GM19452 (cell line): ENCODE results near the gene NPHS1.
"Not testable (repeated sequence)": the region's sequence is repeated elsewhere in the genome, so short reads cannot be mapped to it uniquely, and the experiment has no call there.

Experiments used
- ATAC-seq: cut with Tn5 transposase; IDR thresholded peaks from one replicate; pipeline ENCODE4 v1.9.1; 2021; ENCODE audit not compliant: unreplicated experiment

Gene NPHS1

GRCh38 chr19:35848919-35849505, 3.3 kb downstream of the NPHS1 start:
- no peak for ATAC-seq

- ATAC-seq: no peak
Observed at GRCh38 chr19:35848486-35848885, 3.8 kb downstream of the NPHS1 start.

GRCh38 chr19:35847911-35848310, 4.4 kb downstream of the NPHS1 start:
- no peak for ATAC-seq

- no peak for ATAC-seq
Observed at GRCh38 chr19:35846038-35846668, 6.2 kb downstream of the NPHS1 start.

GRCh38 chr19:35845215-35846037, 6.9 kb downstream of the NPHS1 start:
- no peak for ATAC-seq

GRCh38 chr19:35844482-35845214, 7.7 kb downstream of the NPHS1 start:
- ATAC-seq: no peak

GRCh38 chr19:35843676-35844481, 8.4 kb downstream of the NPHS1 start:
- no peak for ATAC-seq

- ATAC-seq: no peak
Observed at GRCh38 chr19:35842666-35843272, 9.5 kb downstream of the NPHS1 start.

- ATAC-seq: no peak
Observed at GRCh38 chr19:35841961-35842595, 10.2 kb downstream of the NPHS1 start.

- ATAC-seq: not testable (repeated sequence)
Observed at GRCh38 chr19:35836096-35836495, 16.2 kb downstream of the NPHS1 start.

GRCh38 chr19:35833972-35834371, 18.3 kb downstream of the NPHS1 start:
- ATAC-seq: no peak

GRCh38 chr19:35832054-35832453, 20.2 kb downstream of the NPHS1 start:
- no peak for ATAC-seq

- no peak for ATAC-seq
Observed at GRCh38 chr19:35830986-35831385, 21.3 kb downstream of the NPHS1 start.

GRCh38 chr19:35828692-35829301, 23.5 kb downstream of the NPHS1 start:
- ATAC-seq: no peak

- ATAC-seq: no peak
Observed at GRCh38 chr19:35824150-35824549, 28.2 kb downstream of the NPHS1 start.

- no peak for ATAC-seq
Observed at GRCh38 chr19:35822579-35822978, 29.7 kb downstream of the NPHS1 start.

GRCh38 chr19:35818445-35818844, 33.9 kb downstream of the NPHS1 start:
- no peak for ATAC-seq

GRCh38 chr19:35816846-35817245, 35.5 kb downstream of the NPHS1 start:
- ATAC-seq: no peak

- ATAC-seq: no peak
Observed at GRCh38 chr19:35816262-35816661, 36.0 kb downstream of the NPHS1 start.
